AG04450 (cell line): ENCODE results near the gene IFT57. TPM values are rescaled to one million over a fixed set of nuclear protein-coding genes. Genes with fewer than 3 reads are reported as not detected.

Experiments used
- CTCF ChIA-PET: fragments of 300-600, 350-600 bp; formaldehyde crosslinking; extraction: SDS; loops from one replicate; lab custom pipeline; 2022; ENCODE audit warnings: antibody characterized with exemption, inconsistent platforms; lab: Charles Lee
- POLR2A ChIA-PET: fragments of 350-600 bp; formaldehyde crosslinking; extraction: SDS; loops from one replicate; lab custom pipeline; 2021; ENCODE audit warnings: antibody characterized with exemption, inconsistent platforms; lab: Yijun Ruan, JAX
- DNase-seq: peaks from one replicate; pipeline ENCODE4 v3.0.0-alpha.2; 2011; ENCODE audit warnings: low read depth, low spot score
- H3K27ac ChIP-seq: one replicate; pipeline ENCODE4 v1.5.1; 2012; ENCODE audit warnings: low read depth, low read length, control low read depth
- H3K27me3 ChIP-seq: one replicate; pipeline ENCODE4 v1.6.0; 2012; ENCODE audit warnings: low read length; ENCODE audit not compliant: control insufficient read depth, insufficient read depth
- H3K4me3 ChIP-seq: 2 replicates; pipeline ENCODE4 v1.5.1; 2011; ENCODE audit warnings: mild to moderate bottlenecking, low read depth, low read length, control low read depth
- H3K9me3 ChIP-seq: 2 replicates; pipeline ENCODE4 v1.5.1; 2012; ENCODE audit warnings: low read length; ENCODE audit not compliant: control insufficient read depth, insufficient read depth
- polyA plus RNA-seq: library from polyadenylated mRNA; depleted of rRNA; stranded (reverse); fragments of >200 nt; gene quantifications from 2 replicates; pipeline ENCODE4 v1.2.3, GENCODE V29; 2011
- TF ChIP-seq, protein P1 (sequence below): IDR thresholded peaks from 2 replicates; pipeline ENCODE4 v1.5.1; 2011; ENCODE audit warnings: low read depth, low read length, control low read depth, inconsistent platforms

Gene IFT57
- polyA plus RNA-seq, 1 experiment: 84.0 TPM

DNA sequence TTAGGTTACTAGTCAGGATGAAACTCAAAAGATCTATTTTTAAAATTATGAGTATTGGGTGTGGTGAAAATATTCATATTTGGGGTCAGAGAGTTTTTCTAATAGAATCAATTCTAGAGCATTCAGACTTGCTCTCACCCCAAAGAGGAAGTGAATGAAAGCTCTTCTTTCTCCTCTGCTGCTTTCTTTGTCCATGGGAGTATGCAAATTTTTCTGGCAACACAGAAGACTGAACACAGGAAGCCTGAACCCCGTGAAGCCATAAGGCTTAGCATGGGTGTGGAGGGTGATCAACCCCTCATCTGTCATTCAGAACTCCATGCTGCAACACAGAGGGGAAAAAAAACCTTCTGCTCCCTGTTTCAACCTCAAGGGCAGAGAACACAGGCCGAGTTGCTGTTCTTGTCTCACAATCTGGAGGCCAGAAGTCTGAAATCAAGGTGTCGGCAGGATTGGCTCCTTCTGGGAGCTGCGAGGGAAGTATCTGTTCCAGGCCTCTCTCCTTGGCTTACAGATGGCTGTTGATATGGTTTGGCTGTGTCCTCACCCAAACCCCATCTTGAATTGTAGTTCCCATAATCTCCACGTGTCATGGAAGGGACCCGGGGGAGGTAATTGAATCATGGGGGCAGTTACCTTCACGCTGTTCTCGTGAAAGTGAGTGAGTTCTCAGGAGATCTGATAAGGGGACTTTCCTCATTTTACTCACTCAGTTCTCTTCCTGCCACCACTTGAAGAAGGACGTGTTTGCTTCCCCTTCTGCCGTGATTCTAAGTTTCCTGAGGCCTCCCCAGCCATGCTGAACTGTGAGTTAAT is 97.7 kb downstream of the IFT57 start:
- CTCF ChIA-PET: no interaction called here
- DNase-seq: no peak
- POLR2A ChIA-PET: no interaction called here
- H3K27ac ChIP-seq: no peak overlapping the region
- H3K9me3 ChIP-seq: no peaks in the 10 kb centered on the region
- TF ChIP-seq, protein P1, sequence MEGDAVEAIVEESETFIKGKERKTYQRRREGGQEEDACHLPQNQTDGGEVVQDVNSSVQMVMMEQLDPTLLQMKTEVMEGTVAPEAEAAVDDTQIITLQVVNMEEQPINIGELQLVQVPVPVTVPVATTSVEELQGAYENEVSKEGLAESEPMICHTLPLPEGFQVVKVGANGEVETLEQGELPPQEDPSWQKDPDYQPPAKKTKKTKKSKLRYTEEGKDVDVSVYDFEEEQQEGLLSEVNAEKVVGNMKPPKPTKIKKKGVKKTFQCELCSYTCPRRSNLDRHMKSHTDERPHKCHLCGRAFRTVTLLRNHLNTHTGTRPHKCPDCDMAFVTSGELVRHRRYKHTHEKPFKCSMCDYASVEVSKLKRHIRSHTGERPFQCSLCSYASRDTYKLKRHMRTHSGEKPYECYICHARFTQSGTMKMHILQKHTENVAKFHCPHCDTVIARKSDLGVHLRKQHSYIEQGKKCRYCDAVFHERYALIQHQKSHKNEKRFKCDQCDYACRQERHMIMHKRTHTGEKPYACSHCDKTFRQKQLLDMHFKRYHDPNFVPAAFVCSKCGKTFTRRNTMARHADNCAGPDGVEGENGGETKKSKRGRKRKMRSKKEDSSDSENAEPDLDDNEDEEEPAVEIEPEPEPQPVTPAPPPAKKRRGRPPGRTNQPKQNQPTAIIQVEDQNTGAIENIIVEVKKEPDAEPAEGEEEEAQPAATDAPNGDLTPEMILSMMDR: no peak
- H3K27me3 ChIP-seq: no peaks in the 10 kb centered on the region
- H3K4me3 ChIP-seq: no peak overlapping the region

DNA sequence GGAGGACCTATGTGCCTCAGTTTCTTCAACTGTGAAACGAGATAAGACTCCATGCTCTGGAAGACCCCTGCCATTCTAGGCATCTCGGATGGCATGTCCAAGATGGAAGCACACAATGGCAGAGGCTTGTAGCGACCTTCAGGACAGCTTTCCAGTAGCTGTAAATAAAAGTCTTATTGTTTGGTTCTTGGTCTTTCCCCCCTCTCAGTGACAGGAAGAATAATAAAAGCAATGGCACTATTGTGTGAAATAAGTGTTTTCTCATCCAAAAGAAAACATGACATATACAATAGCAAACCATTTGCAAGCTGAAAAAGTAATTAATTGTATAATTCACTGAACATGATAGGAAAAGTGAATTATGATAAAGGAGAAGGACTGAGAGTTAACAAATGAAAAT is 98.9 kb downstream of the IFT57 start:
- H3K4me3 ChIP-seq: no peak overlapping the region
- H3K27ac ChIP-seq: no peak overlapping the region
- TF ChIP-seq, protein P1: no peak
- H3K9me3 ChIP-seq: no peaks in the 10 kb centered on the region
- no peaks in the 10 kb centered on the region for H3K27me3 ChIP-seq
- no peak for DNase-seq
- POLR2A ChIA-PET: no interaction called here
- CTCF ChIA-PET: no interaction called here

DNA sequence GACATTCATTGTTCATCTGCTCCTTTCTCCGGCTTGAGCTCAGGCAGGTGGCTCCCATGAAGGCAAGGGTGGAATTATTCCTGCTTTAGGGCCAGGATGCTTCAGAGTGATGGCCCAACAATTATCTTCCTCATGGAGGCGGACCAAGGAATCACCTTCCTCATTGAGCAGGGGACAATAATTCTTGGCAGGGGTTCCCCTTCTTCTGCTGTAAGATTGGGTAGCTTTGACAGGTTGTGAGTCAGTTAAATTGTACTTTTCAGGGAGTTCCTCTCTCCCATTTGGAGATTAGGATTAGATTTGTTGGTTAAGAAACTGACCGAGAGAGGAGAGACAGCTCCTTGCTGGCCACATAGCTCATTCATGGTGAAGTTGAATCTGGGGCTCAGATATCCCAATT is 99.9 kb downstream of the IFT57 start:
- CTCF ChIA-PET: interaction anchor here (0.6 kb wide), 1 partner anchor 85 kb away, joined by 5 read pairs; no protein-coding TSS in a partner anchor
- POLR2A ChIA-PET: no interaction called here

DNA sequence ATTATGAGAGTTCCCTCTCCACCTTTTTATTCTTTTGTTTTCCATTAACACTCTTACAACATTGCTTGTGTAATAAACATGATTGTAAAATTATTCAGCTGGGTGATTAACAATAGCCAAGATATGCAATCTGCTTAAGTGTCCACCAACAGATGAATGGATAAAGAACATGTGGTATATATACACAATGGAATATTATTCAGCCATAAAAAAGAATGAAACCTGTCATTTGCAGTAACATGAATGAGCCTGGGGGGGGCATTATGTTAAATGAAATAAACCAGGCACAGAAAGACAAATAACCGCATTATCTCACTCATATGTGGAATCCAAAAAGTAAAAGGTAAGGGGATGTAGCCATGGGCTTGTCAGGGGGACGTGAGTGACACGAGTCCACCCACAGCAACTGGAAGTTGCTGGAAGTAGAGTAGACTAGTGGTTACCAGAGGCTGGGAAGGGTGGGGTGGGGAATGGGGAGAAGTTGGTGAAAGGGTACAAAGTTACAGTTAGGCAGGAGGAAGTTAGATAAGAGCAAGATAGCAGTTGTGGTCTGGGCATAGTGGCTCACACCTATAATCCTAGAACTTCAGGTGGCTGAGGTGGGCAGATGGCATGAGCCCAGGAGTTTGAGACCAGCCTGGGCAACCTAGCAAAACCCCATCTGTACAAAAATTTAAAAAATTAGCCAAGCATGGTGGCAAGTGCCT is 102.7 kb downstream of the IFT57 start:
- ChIA-PET CTCF (no interaction called here), POLR2A (no interaction called here)
- Histone ChIP-seq H3K27me3 (no peaks in the 10 kb centered on the region), H3K4me3 (no peak overlapping the region), H3K9me3 (no peaks in the 10 kb centered on the region), H3K27ac (no peak overlapping the region)
- TF ChIP-seq, protein P1: no peak
- DNase-seq: no peak

More for the DNA sequence above, 99.9 kb downstream of the IFT57 start:
- no peaks in the 10 kb centered on the region for H3K9me3 ChIP-seq
- H3K27me3 ChIP-seq: no peaks in the 10 kb centered on the region
- no peak overlapping the region for H3K4me3 ChIP-seq
- TF ChIP-seq, protein P1: no peak
- H3K27ac ChIP-seq: no peak overlapping the region
- DNase-seq: no peak
